Measurements from ENCODE around the gene TBC1D17.

TBC1D17 gene

GRCh38 chr19:49860336-49861102 is 17.0 kb upstream of the TBC1D17 start:
- no peak for DNase-seq (ENCODE audit: low read depth, low spot score)

GRCh38 chr19:49861107-49861506 is 16.4 kb upstream of the TBC1D17 start:
- no peak for DNase-seq (ENCODE audit: low read depth, low spot score)

- no peak for DNase-seq (ENCODE audit: low read depth, low spot score)
Observed at GRCh38 chr19:49861541-49862378, 15.7 kb upstream of the TBC1D17 start.

- DNase-seq (ENCODE audit: low read depth, low spot score), result no peak
Observed at GRCh38 chr19:49862391-49863253, 14.9 kb upstream of the TBC1D17 start.

DNA sequence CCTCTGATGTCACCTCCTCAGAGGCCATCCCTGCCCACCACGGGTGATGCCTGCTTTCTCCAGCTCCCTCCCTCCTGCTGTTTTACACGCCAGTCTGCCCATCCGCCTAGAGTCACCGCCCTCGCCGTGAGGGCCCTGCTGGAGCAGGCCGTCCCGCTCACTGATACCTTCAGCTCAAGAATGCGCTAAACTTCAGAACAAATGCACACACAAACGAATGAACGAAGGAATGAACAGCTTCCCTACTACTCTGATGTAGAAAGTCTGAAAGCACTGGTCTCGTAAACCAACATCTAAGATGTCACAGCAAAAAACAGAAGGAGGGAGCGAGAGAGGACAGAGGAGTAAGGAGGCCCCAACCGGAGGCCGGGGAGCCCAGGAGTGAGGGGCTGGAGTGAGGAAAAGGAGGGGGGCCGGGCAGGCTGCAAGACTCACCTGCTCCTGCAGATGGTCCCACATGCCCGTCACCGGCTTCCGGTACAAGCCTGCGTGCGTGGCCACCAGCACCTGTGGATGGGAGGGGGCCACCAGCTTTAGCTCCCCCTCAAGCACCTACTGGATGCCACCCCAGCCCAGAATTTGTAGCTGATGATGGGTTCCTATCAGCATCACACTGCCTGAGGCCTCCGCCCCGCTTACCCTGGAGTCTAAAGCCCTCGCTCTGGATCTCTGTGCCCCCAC is 14.1 kb upstream of the TBC1D17 start:
- DNase-seq (ENCODE audit: low read depth, low spot score), result no peak

- DNase-seq (ENCODE audit: low read depth, low spot score), result no peak
Observed at GRCh38 chr19:49863935-49864320, 13.6 kb upstream of the TBC1D17 start.

DNA sequence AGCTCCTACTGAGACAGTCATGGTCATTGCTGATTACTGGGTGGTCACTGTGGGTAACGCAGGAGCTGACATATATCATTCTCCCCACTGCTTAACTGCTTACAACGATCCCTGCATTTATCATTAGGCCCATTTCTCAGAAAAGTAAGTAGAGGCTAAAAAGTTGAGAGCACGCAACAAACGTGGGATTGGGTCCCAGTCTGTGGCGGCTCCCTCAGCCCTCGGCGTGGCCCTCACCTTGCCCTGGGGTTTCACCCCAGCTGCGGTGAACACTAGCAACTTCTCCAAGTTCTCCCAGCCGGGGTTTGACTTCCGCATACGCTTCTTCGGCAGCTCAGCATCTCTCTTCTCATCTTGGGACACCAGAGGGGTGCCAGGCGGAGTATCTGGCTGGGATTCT is 12.6 kb upstream of the TBC1D17 start:
- no peak for DNase-seq (ENCODE audit: low read depth, low spot score)

GRCh38 chr19:49866933-49867782 is 10.3 kb upstream of the TBC1D17 start, which contains the start of gene PNKP:
Gene PNKP (minus strand): TSS chr19:49867576. CDS start chr19:49867204, 372 bp downstream.
- no peak for DNase-seq (ENCODE audit: low read depth, low spot score)

DNA sequence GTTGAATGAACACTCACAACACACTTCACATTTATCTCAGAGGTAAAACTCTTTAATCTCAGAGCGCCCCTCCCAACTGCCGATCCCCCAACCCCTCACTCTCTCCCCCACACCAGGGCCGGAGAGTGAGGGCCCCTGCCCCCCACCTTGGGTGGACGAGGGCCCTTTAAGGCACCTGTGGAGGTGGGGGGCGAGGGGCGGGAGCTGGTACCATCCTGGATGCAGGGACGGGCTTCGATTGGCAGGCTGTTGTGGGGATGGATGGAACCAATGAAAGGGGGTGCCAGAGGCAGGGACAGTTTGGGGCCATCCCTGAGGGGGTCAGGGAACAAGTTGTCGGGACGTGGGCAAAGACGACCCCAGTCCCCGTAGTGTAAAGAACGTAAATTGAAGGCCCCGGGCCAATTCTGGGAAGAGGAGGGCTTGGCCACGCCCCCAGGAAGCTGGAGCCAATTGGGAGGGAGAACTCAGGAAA is 8.5 kb upstream of the TBC1D17 start:
- DNase-seq (ENCODE audit: low read depth, low spot score), result no peak

GRCh38 chr19:49869484-49870308 is 7.8 kb upstream of the TBC1D17 start:
- peak; percentile 99 for DNase-seq (ENCODE audit: low read depth, low spot score)

GRCh38 chr19:49870309-49870901 is 7.1 kb upstream of the TBC1D17 start:
- DNase-seq (ENCODE audit: low read depth, low spot score), result no peak

GRCh38 chr19:49871349-49871985 is 6.0 kb upstream of the TBC1D17 start:
- DNase-seq (ENCODE audit: low read depth, low spot score), result no peak

DNA sequence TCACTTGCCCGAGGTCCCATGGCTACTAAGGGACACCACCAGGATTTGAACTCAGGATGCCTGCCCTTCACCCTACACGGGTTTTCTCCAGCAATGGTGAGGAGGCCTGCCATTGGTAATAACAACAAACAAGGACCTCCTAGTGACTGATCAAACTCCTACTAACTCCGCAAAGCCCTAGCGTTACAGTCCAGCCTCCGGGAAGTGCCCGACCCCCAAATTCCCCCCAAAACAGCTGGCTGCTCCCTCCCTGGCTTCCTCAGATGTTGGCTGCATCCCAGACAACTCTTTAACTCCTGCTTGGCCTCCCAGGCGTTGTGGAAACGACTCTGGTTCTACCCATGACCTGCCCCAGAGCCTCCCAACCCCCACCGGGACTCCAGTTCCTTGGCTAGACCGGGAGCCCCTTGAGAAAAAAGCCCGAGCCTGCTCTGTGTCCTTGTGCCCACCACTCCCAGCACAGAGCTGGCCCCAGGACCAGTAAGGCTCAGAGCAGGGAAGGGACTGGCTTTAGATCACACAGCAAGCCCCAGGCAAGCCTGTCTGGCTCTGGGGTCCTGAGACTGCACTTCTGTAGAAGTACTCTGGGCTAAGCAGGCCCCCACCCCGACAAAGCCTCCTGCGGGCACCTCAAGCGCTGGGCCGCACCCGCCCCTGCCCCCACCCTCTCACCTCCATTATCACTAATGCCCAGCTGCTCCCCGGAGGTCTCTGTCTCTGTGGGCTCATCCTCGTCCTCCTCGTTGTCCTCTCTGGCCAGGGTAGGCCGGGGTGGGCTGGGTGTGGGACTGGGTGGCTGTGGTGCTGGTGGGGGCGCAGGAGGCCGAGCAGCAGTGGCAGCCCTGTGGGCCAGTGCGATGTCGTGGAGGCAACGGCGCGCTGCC is 5.0 kb upstream of the TBC1D17 start:
- no peak for DNase-seq (ENCODE audit: low read depth, low spot score)

GRCh38 chr19:49873129-49873521 is 4.4 kb upstream of the TBC1D17 start:
- no peak for DNase-seq (ENCODE audit: low read depth, low spot score)

GRCh38 chr19:49873834-49874233 is 3.7 kb upstream of the TBC1D17 start:
- no peak for DNase-seq (ENCODE audit: low read depth, low spot score)

DNA sequence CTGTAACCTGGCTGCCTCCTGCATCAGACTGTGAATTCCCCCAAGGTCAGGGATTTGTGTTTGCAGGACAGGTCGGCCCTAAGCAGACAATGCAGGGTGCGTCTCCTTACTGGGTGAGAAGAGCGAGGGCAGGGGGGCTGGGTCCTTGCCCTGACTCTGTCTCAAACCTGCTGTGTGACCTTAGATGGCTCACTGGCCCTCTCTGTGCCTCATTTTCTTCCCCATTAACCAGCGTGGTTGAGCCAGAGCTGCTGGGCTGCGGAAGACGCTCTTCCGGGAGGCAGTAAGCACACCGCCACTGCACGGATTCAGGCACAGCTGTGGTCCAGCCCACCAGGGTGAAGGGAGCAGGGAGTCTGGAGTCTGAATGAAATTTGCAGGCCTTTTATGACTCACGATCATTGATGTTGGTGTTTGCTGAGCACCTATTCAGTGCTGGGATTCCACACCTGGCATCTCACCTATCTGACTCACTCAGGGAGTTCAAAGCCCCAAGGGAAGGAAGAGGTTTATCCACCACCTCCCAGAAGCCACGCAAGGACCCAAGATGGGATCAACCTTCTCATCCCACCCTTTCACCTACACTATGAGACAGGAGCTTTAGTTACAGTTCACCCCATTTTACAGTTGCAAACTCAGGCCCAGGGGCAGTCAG is 2.9 kb upstream of the TBC1D17 start:
- DNase-seq (ENCODE audit: low read depth, low spot score), result no peak

GRCh38 chr19:49875177-49875576 is 2.3 kb upstream of the TBC1D17 start:
- DNase-seq (ENCODE audit: low read depth, low spot score), result no peak

All from smooth muscle cell of the brain vasculature (primary cell).